NB4 (cell line): ENCODE measurements around the gene ABHD11.

Experiments used
- DNase-seq: peaks from one replicate; pipeline ENCODE4 v3.0.0; 2010; ENCODE audit warnings: low read depth
- H3K4me3 ChIP-seq: one replicate; pipeline ENCODE4 v1.5.1; 2011; ENCODE audit warnings: mild to moderate bottlenecking, low read depth, low read length, moderate library complexity
- MYC ChIP-seq: IDR thresholded peaks from 2 replicates; pipeline ENCODE4 v1.6.1; 2011; ENCODE audit warnings: low read depth, low read length
- POLR2A ChIP-seq: IDR thresholded peaks from 2 replicates; pipeline ENCODE4 v1.6.1; 2011; ENCODE audit warnings: mild to moderate bottlenecking; ENCODE audit not compliant: insufficient read length; ENCODE audit errors: extremely low read depth
- TF ChIP-seq, protein P1 (sequence below): IDR thresholded peaks from 2 replicates; pipeline ENCODE4 v1.6.1; 2011; ENCODE audit warnings: low read depth, low read length
- TF ChIP-seq, protein P2 (sequence below): IDR thresholded peaks from one replicate; pipeline ENCODE4 v1.5.1; 2012; ENCODE audit warnings: low read depth, low read length

The ABHD11 gene

GRCh38 chr7:73703225-73703624 lies 35.4 kb downstream of the ABHD11 start:
- TF ChIP-seq, protein P1, sequence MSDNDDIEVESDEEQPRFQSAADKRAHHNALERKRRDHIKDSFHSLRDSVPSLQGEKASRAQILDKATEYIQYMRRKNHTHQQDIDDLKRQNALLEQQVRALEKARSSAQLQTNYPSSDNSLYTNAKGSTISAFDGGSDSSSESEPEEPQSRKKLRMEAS, result no peak
- TF ChIP-seq, protein P2, sequence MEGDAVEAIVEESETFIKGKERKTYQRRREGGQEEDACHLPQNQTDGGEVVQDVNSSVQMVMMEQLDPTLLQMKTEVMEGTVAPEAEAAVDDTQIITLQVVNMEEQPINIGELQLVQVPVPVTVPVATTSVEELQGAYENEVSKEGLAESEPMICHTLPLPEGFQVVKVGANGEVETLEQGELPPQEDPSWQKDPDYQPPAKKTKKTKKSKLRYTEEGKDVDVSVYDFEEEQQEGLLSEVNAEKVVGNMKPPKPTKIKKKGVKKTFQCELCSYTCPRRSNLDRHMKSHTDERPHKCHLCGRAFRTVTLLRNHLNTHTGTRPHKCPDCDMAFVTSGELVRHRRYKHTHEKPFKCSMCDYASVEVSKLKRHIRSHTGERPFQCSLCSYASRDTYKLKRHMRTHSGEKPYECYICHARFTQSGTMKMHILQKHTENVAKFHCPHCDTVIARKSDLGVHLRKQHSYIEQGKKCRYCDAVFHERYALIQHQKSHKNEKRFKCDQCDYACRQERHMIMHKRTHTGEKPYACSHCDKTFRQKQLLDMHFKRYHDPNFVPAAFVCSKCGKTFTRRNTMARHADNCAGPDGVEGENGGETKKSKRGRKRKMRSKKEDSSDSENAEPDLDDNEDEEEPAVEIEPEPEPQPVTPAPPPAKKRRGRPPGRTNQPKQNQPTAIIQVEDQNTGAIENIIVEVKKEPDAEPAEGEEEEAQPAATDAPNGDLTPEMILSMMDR, result no peak
- TF ChIP-seq MYC, result no peak
- no peak for TF ChIP-seq POLR2A
- no peak overlapping the region for H3K4me3 ChIP-seq
- no peak for DNase-seq

DNA sequence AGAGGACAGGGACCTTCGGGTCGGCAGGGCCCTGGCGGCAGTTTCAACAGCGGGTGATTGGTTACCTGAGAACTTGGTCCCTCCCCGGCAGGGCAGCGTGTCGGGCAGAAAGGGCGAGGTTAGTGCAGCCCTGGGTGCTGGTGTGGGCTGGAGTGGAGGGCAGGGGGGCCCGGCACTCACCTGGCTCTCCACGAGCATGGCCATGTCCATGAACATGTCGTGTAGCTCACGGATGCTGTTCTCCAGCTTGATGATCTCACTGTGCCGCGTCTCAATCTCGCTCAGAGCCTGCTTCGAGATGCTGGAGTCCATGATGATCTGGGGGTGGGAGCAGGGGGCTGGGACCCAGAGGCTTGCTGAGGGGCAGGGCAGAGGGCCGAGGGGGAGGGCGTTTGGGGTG lies 35.9 kb downstream of the ABHD11 start:
- no peak for TF ChIP-seq MYC
- TF ChIP-seq, protein P1, result no peak
- TF ChIP-seq POLR2A, result no peak
- TF ChIP-seq, protein P2, result no peak
- H3K4me3 ChIP-seq, result no peak overlapping the region
- no peak for DNase-seq

DNA sequence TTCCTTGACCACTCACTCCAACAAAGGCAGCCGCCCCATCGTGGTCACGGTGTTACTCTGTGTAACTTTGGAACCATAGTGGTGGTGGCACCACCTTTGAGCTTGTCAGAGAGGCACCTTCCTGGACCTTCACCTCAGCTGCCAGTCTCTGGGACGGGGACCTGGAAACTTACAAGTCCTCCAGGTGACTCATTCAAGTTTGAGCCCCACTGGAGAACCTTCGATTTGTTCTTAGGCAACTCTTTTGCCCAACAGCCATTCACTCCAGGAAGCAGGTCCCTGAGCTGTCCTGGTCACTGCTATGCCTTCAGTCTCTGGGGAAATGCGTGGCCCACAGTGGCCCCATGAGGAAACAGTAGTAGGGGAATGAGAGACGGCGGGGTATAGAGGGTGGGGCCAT lies 36.4 kb downstream of the ABHD11 start:
- TF ChIP-seq, protein P1, result no peak
- TF ChIP-seq MYC (no peak), POLR2A (no peak)
- TF ChIP-seq, protein P2, result no peak
- no peak overlapping the region for H3K4me3 ChIP-seq
- DNase-seq, result peak; percentile 54

DNA sequence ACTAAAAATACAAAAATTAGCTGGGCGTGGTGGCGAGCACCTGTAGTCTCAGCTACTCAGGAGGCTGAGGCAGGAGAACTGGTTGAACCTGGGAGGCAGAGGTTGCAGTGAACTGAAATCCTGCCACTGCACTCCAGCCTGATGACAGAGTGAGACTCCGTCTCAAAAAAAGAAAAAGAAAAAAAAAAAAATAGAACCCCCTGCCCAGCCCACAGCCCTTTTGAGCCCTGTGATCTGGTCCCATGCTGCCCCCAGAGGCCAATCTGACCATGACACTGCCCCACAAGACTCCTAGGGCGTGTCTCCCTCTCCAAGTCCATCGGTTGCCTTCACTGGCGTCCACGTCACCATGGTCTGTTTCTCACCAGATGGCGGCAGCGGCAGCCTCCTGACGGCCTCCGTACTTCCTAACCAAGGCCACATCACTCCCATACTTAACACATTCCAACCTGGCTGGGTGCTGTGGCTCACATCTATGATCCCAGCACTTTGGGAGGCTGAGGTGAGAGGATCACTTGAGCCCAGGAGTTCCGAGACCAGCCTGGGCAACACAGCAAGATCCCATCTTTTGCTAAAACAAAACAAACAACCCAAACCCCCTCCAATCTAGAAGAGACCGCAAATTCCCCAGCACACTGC lies 37.1 kb downstream of the ABHD11 start:
- H3K4me3 ChIP-seq, result no peak overlapping the region
- peak; percentile 65 for DNase-seq
- TF ChIP-seq, protein P1, result no peak
- TF ChIP-seq, protein P2, result peak; percentile 76

DNA sequence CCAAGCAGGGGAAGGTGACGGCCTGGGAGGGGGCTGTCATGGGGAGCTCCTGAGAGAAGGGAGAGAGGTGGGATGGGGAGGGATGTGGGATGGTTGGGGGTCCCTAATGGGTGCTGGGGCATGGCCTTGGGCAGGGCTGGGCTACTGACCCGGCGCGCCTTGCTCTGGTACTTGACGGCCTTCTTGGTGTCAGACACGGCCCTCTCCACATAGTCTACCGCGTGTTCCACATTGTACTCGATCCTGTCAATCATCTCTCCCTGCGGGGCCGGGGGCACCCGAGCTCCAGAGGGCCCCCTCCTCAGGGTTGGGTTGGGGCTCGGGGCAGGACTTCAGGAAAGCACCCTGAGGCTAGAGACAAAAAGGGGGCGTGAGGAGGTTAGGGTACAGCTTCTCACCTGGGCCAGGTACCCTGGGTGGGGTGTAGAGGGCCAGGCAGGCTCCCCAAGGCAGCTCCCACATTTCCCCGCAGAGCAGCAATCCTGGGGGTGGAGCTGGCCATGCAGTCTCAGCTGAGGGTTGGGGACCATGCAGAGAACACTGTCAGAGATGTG lies 37.9 kb downstream of the ABHD11 start:
- no peak for DNase-seq
- no peak for TF ChIP-seq POLR2A
- TF ChIP-seq, protein P2, result no peak
- TF ChIP-seq MYC, result no peak
- TF ChIP-seq, protein P1, result no peak
- no peak overlapping the region for H3K4me3 ChIP-seq

DNA sequence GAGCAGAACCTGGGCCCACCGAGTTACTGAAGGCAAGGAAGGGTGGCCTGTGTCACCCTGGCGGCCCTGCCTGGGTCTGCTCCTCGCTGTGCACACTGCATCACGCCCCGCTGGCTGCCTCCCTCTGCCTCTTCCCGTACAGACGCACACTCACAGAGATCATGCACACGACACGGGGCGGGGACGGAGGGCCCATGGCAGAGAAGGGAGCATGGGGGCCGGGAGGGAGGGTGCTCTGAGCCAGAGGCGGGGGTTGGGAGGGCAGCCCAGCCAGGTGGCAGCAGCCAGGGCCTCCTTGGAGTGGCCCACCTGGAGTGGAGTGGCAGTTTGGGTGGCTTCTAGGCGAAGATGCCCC lies 38.6 kb downstream of the ABHD11 start:
- no peak for DNase-seq
- TF ChIP-seq MYC, result no peak
- TF ChIP-seq, protein P2, result no peak
- TF ChIP-seq POLR2A, result no peak
- TF ChIP-seq, protein P1, result no peak
- no peak overlapping the region for H3K4me3 ChIP-seq
